Activated T-cell treated with anti-CD3 and anti-CD28 coated beads, Interleukin-2, amount 50 U/mL, for 72 hours (primary cell): ENCODE results near the gene ZNF155. TPM values are rescaled to one million over a fixed set of nuclear protein-coding genes. Genes with fewer than 3 reads are reported as not detected.

ENCODE experiments used
- ATAC-seq, 2 donors: fragments of 150-1000 bp; cut with Tn5 transposase; replicated peaks in 1 of 2; 2 replicates each; pipeline ENCODE4 v1.10.0; 2021; ENCODE audit warnings: moderate library complexity in 2 of 2, mild to moderate bottlenecking in 1 of 2
- DNase-seq, 2 donors: peaks; one replicate each; pipeline ENCODE4 v3.0.0; 2021 to 2022; ENCODE audit warnings: mixed read lengths in 1 of 2
- H3K27ac Mint-ChIP-seq: one replicate; pipeline ENCODE4 v1.8.0; 2022; ENCODE audit warnings: mild to moderate bottlenecking, moderate library complexity, mixed read lengths
- H3K27me3 Mint-ChIP-seq: one replicate; pipeline ENCODE4 v1.8.0; 2022; ENCODE audit warnings: low read depth, mixed read lengths
- H3K36me3 Mint-ChIP-seq, 2 donors: one replicate each; pipeline ENCODE4 v1.8.0; 2022; ENCODE audit warnings: mixed read lengths in 2 of 2, mild to moderate bottlenecking in 1 of 2; ENCODE audit not compliant: insufficient read depth in 2 of 2
- H3K4me1 Mint-ChIP-seq: one replicate; pipeline ENCODE4 v1.8.0; 2022; ENCODE audit warnings: low read depth, mixed read lengths
- H3K4me3 Mint-ChIP-seq, 2 donors: one replicate each; pipeline ENCODE4 v1.8.0; 2022; ENCODE audit warnings: mild to moderate bottlenecking in 2 of 2, mixed read lengths in 2 of 2, moderate library complexity in 2 of 2
- H3K9me3 Mint-ChIP-seq, 2 donors: one replicate each; pipeline ENCODE4 v1.8.0; 2022; ENCODE audit warnings: mixed read lengths in 2 of 2
- total RNA-seq, 2 donors: library from RNA; stranded (reverse); gene quantifications; one replicate each; pipeline ENCODE4 v1.2.3, GENCODE V29; 2022

ZNF155 gene
- total RNA-seq, 2 donors from 2014 or later, result 6.0 to 7.5 TPM

DNA sequence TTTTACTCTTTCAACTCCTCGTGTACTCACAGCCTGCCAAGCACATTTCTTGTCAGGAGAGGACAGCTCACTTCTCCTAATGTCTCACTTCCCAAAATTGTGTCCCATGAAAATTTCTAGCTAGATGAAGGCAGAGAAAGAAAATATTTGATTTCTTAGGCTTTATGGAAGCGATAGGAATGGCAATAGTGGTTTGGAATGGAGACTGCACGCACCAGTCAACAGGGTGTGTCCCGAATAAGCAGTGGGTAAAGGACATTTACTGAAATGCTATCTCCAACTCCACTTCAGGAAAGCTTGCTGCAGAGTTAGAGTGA, 40.9 kb downstream of the ZNF155 start:
- no peak for ATAC-seq
- Mint-ChIP-seq H3K4me1 (peaks cover 17% of the 10 kb centered on the region), H3K36me3 (peaks cover 24 to 52% of the 10 kb centered on the region in 2 donors), H3K27ac (peak overlapping the region; percentile 74), H3K4me3 (peak overlapping the region; percentile 88 to 97), H3K9me3 (peaks cover 21 to 25% of the 10 kb centered on the region in 2 donors), H3K27me3 (no peaks in the 10 kb centered on the region)
- DNase-seq, result no peak

DNA sequence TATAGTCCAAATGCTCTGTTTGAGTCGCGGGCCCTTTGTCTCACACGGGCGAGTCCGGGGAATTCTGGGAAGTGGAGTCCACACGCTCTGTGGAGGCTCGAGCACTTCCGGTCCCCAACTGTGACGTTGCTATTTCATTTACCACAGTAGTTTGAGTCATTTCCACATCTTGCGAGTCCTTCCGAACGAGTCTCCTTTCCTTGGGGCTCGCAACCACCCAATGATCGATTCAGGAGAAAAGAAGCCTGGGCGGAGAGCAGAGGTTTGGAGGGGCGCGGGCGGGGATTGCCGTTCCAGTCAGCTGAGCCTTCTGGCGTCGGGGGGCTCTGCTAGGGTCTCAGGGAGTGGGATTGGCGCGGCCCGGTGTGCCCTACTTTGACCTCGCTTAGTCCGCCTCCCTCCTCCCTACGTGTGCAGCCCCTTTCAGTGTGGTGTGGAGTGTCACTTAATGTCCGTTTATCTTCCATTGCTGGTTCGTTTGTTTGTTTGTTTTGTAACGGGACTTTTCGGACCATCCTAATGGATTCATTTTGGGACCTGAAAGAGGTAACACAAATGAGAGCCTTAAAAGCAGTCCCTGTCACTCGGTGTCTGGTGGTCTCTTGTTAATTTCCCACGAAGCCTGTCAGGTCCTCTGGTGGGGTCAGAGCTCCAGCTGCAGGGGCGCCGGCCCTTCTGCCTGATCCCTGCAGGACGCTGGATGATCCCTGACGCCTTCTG, 41.4 kb downstream of the ZNF155 start, which contains the start of gene ZNF222:
Gene ZNF222, plus strand, starts transcription at position 163 of the 720 bp plus-strand sequence. Its CDS starts 58 bp downstream, at position 221.
- DNase-seq (peak; percentile 79 to 84), ATAC-seq (peak; percentile 100)
- H3K27me3 Mint-ChIP-seq, result no peaks in the 10 kb centered on the region
- peaks cover 25 to 56% of the 10 kb centered on the region in 2 donors for H3K36me3 Mint-ChIP-seq
- H3K4me3 Mint-ChIP-seq, result peak within 1 kb of the TSS; percentile 88 to 97
- peak within 1 kb of the TSS; percentile 74 for H3K27ac Mint-ChIP-seq
- H3K4me1 Mint-ChIP-seq, result peaks cover 17% of the 10 kb centered on the region
- peaks cover 18 to 21% of the 10 kb centered on the region in 2 donors for H3K9me3 Mint-ChIP-seq

DNA sequence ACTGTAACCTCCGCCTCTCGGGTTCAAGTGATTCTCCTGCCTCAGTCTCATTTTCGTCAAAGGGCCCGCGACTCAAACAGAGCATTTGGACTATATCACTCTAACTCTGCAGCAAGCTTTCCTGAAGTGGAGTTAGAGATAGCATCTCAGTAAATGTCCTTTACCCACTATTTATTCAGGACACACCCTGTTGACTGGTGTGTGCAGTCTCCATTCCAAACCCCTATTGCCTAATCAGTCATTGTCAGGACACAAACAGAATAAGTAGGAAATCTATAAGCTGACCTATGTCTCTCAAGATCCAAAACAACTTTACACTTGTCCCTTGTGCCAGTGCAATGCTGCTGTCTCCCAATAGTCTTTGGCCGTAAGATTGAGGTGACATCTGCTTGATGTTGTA, 42.6 kb downstream of the ZNF155 start:
- H3K4me1 Mint-ChIP-seq, result peaks cover 17% of the 10 kb centered on the region
- H3K27ac Mint-ChIP-seq, result no peak overlapping the region
- DNase-seq, result no peak
- H3K9me3 Mint-ChIP-seq, result peaks cover 19 to 23% of the 10 kb centered on the region in 2 donors
- peaks cover 30 to 67% of the 10 kb centered on the region in 2 donors for H3K36me3 Mint-ChIP-seq
- no peak for ATAC-seq
- no peaks in the 10 kb centered on the region for H3K27me3 Mint-ChIP-seq
- peak overlapping the region; percentile 88 to 97 for H3K4me3 Mint-ChIP-seq

DNA sequence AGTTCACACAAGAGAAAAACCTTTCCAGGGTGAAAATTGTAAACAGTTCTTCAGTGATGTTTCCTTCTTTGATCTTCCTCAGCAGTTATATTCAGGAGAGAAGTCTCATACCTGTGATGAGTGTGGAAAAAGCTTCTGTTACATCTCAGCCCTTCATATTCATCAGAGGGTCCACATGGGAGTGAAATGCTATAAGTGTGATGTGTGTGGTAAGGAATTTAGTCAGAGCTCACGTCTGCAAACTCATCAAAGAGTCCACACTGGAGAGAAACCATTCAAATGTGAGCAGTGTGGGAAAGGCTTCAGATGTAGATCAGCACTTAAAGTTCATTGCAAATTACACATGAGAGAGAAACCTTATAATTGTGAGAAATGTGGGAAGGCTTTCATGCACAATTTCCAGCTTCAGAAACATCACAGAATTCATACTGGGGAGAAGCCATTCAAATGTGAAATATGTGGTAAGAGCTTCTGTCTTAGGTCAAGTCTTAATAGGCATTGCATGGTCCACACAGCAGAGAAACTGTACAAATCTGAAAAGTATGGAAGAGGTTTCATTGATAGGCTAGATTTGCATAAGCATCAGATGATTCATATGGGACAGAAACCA, 48.1 kb downstream of the ZNF155 start:
- Mint-ChIP-seq H3K4me3 (no peak overlapping the region), H3K27ac (no peak overlapping the region), H3K27me3 (no peaks in the 10 kb centered on the region), H3K4me1 (no peaks in the 10 kb centered on the region), H3K9me3 (peaks cover 28 to 40% of the 10 kb centered on the region in 2 donors), H3K36me3 (peaks cover 50 to 73% of the 10 kb centered on the region in 2 donors)
- ATAC-seq, result no peak
- DNase-seq, result no peak

DNA sequence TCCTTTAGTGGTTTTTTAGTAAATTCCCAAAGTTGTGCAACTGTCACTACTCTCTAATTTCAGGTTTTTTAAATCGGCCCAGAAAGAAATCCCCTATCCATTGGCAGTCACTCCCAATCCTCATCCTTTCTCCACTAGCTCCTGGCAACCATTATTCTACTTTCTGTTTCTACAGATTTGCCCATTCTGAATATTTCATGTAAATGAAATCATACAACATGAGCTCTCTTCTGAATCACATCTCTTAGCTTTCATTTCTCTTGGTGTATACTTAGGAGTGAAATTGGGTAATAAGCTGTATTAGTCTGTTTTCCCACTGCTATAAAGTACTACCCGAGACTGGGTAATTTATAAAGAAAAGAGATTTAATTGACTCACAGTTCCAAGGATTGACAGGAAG, 58.2 kb downstream of the ZNF155 start:
- H3K36me3 Mint-ChIP-seq, result peaks cover 9 to 17% of the 10 kb centered on the region in 2 donors

More for the DNA sequence above, 58.2 kb downstream of the ZNF155 start:
- DNase-seq, result no peak
- Mint-ChIP-seq H3K27ac (no peak overlapping the region), H3K4me1 (no peaks in the 10 kb centered on the region), H3K27me3 (no peaks in the 10 kb centered on the region), H3K4me3 (no peak overlapping the region), H3K9me3 (peaks cover 21 to 28% of the 10 kb centered on the region in 2 donors)
- ATAC-seq, result no peak

Other genes starting within 250 kb of the ZNF155 start
- 10 to 100 TPM; 85.3 to 96.4 TPM for gene SMG9, start 229.2 kb upstream of the ZNF155 start, total RNA-seq
- 100 to 1,000 TPM in 1 of 2 donors, 10 to 100 TPM in 1; 91.6 to 118 TPM for gene KCNN4, start 203.2 kb upstream of the ZNF155 start, total RNA-seq
- gene LYPD5, start 181.7 kb upstream of the ZNF155 start, total RNA-seq, result 1 to 10 TPM in 1 of 2 donors, under 1 TPM in 1; 0.21 to 1.1 TPM
- 1 to 10 TPM; 6.9 to 7.3 TPM for gene ZNF283, start 156.9 kb upstream of the ZNF155 start, total RNA-seq
- gene ZNF404, start 100.2 kb upstream of the ZNF155 start, total RNA-seq, result 1 to 10 TPM; 1.6 to 3.3 TPM
- 10 to 100 TPM; 11.4 to 13.9 TPM for gene ZNF45, start 48.9 kb upstream of the ZNF155 start, total RNA-seq
- gene ZNF221, start 33.0 kb upstream of the ZNF155 start, total RNA-seq, result 1 to 10 TPM; 3.4 to 3.5 TPM
- gene ZNF230, start 18.8 kb downstream of the ZNF155 start, total RNA-seq, result 1 to 10 TPM; 5.5 to 5.8 TPM
- 1 to 10 TPM; 2.7 to 3.0 TPM for gene ZNF222, start 41.2 kb downstream of the ZNF155 start, total RNA-seq
- 1 to 10 TPM in 1 of 2 donors, under 1 TPM in 1; 0.81 to 2.5 TPM for gene ZNF223, start 67.8 kb downstream of the ZNF155 start, total RNA-seq
- gene ZNF284, start 88.0 kb downstream of the ZNF155 start, total RNA-seq, result 1 to 10 TPM; 3.3 TPM
- 10 to 100 TPM; 23.6 to 26.3 TPM for gene ZNF224, start 110.2 kb downstream of the ZNF155 start, total RNA-seq
- 1 to 10 TPM; 1.9 to 3.0 TPM for gene ZNF225, start 129.2 kb downstream of the ZNF155 start, total RNA-seq
- 1 to 10 TPM; 6.2 to 8.5 TPM for gene ZNF234, start 157.4 kb downstream of the ZNF155 start, total RNA-seq
- 10 to 100 TPM; 15.3 to 16.3 TPM for gene ZNF226, start 180.9 kb downstream of the ZNF155 start, total RNA-seq
- 10 to 100 TPM; 31.5 to 36.6 TPM for gene ZNF227, start 228.3 kb downstream of the ZNF155 start, total RNA-seq